Muscle of back (tissue), 11 donors: Measurements from ENCODE around the gene NCAM2. TPM values are rescaled to one million over a fixed set of nuclear protein-coding genes. Genes with fewer than 3 reads are reported as not detected.
A peak's percentile ranks its signal among the peaks of the same experiment; 100 is the strongest.
"Not testable (repeated sequence)": the region's sequence is repeated elsewhere in the genome, so short reads cannot be mapped to it uniquely, and the experiment has no call there.

Experiments used
- DNase-seq, 3 donors: peaks; one replicate each; pipeline versions ENCODE4 v3.0.0 to v3.0.0-alpha.2; 2013
- polyA plus RNA-seq, 10 donors: library from polyadenylated mRNA; unstranded; fragments of 120-200 nt; gene quantifications; one replicate each; pipeline ENCODE4 v1.2.1, GENCODE V29; 2013; ENCODE audit not compliant: insufficient read length in 10 of 10

Gene NCAM2
- polyA plus RNA-seq, 10 donors, result 4.4 to 10.5 (median 8.2) TPM

GRCh38 chr21:21102896-21103295 is 104.7 kb downstream of the NCAM2 start:
- DNase-seq, result no peak

DNA sequence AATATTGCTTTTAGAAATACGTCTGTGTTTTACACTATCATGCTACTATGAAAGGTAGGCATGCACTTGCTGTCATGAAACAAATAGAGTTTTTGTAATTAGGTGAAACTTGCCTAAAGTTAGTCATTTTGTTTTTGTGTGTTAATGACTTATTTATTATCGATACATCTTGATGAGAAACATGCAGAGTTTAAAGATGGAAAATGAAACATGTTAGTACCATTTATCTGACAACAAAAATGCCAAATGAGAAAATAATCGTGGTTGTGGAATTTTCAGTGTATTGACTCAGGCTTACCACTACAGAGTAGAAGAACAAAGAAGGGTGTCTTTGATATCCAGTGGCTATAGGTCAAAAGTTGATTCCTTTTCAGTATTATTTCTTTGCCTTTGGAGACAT is 105.5 kb downstream of the NCAM2 start:
- no peak for DNase-seq

DNA sequence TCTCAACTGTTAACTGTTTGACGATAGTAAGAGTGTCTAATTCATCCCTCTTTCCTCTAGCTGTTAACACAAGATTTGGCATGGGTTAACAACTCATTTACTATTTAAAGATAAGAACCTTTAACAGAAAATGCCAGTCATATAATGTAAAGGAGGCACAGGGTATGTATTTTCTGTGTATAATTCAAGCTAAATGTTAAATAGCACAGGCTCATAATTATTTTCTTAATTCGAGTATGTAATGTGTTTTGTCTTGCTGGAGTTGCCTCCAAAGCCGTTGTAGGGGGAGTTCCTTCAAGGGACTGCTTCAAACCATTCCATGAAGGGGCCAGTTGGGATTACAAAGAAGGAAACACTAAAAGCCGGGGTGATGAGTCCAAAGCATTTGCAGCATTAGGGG is 111.5 kb downstream of the NCAM2 start:
- DNase-seq, result no peak

GRCh38 chr21:21111309-21111920 is 113.2 kb downstream of the NCAM2 start:
- DNase-seq, result no peak

DNA sequence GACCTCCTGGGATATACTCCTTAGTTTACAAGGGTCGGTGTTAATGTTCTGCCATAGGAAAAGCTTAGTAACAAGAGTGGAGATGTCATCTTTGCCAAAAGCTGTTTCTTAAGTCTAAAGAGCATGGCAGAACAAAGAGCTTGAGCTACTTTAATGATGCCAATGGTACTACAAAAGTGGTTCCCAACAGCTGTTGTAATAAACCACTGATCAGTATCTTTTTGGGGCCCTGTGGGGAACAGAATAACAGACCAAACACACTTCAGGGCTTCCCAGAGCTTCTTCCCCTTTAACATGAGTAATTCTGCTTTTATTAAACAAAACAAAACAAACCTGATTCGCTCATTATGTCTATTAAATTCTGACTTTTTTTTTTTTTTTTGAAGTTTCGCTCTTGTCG is 116.3 kb downstream of the NCAM2 start:
- no peak for DNase-seq

- no peak for DNase-seq
Observed at GRCh38 chr21:21119091-21119490, 120.9 kb downstream of the NCAM2 start.

GRCh38 chr21:21122680-21123079 is 124.5 kb downstream of the NCAM2 start:
- DNase-seq, result no peak

DNA sequence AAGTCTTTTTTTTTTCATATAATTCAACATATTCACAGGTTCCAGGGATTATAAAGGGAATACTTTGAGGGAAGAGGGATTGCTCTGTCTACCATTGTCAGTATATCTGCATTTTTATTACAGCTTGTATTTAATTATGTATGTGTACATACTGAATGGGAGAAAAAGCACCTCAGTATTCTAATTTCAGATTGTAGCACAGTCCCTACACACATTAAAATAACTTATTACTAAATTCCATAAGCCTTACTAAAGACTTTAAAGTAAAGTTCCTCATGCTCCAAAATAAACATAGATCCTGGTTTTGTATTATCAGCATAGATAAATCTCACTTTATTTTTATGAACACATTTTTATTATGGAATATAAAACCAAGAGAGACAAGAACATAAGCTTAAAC is 134.2 kb downstream of the NCAM2 start:
- no peak for DNase-seq

DNA sequence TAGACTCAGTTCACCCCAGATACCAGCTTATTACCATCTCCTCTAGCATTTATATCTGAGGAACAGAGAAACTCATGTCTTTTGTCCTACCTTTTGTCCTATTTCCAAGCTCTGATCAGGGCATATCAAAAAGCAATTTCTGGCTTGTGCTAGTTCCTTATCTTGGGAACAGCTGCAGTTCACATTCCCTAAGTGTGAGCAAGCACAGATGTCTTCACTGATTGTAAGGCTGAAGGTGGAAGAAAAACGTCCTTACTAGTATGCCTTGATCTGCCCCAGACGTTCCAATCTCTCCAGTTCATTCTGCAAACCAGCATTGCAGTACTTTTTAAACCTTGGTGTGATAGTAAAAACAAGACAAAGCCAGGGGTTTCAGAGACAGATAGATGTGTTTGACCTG is 139.8 kb downstream of the NCAM2 start:
- peak in 1 of 3 donors; percentile 22 for DNase-seq

DNA sequence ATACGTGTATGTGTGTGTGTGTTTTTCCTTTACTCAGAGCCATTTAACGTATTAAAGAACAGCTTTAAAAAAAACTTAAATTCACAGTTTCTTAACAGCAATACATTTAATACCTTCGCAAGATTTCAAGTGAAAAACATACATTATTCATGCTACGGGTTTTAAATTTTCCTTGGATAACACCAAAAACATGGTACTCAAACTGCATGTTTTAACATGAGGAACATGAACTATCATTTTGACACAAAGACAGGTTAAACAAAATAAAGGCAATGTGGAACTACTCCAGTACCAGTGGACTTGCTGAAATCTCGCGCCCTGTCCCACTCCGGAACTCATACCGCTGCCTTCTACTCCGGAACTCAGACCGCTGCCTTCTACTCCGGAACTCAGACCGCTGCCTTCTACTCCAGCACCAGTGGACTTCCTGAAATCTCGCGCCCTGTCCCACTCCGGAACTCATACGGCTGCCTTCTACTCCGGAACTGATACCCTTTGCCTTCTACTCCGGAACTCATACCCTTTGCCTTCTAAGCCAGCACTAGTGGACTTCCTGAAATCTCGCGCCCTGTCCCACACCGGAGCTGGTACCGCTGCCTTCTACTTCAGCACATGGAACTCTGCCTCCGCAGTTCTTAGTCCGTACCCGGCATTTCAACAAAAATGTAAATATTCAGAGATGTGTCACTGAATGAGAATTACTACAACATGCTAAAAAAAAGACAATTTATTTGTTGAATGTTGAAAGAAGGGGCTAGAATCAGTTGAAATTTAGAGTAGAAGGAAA is 148.6 kb downstream of the NCAM2 start:
- no peak for DNase-seq

GRCh38 chr21:21147374-21147745 is 149.2 kb downstream of the NCAM2 start:
- DNase-seq, result no peak

- no peak for DNase-seq
Observed at GRCh38 chr21:21148009-21148408, 149.8 kb downstream of the NCAM2 start.

DNA sequence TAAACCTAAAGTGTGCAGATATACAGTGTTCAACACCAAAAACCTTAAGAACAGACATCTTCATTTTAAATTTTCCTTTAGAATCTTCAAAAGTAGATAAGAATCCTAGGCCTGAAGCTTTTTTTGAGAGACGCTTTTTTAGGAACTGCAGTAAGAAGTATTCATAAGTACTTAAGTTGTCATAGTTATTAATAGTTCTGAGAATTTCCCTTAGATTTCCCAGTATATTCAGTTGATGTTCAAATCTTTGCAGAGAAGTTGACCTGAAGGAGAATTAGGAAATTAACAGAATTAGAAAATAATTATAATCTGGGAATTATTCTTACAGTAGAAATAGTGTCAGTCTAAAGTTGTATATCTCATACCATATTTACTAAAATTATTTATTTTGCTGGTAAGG is 150.3 kb downstream of the NCAM2 start:
- DNase-seq, result no peak

GRCh38 chr21:21149445-21149844 is 151.2 kb downstream of the NCAM2 start:
- not testable (repeated sequence) for DNase-seq

- no peak for DNase-seq
Observed at GRCh38 chr21:21151231-21151630, 153.0 kb downstream of the NCAM2 start.

GRCh38 chr21:21156397-21156796 is 158.2 kb downstream of the NCAM2 start:
- no peak for DNase-seq

DNA sequence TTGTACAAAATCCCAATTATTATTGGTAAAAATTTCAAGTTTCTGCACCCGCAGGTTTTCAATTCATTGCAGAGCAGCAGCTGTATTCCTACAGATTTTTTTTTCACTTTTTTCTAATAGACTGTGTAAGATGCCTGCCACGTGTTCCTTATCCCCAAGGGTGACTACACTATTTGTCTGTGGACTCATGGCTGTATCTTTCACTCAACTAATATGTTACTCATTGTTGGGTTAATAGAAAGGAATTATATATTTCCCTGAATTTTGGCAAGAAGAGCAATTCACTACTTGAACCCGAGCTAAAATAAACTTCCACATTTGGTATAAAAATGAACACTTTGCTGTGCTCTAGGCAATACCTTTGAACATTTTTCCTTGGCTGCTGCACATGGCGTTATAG is 158.7 kb downstream of the NCAM2 start:
- peak in 2 of 3 donors; percentile 20 to 40 for DNase-seq

- DNase-seq, result no peak
Observed at GRCh38 chr21:21158376-21158918, 160.2 kb downstream of the NCAM2 start.

DNA sequence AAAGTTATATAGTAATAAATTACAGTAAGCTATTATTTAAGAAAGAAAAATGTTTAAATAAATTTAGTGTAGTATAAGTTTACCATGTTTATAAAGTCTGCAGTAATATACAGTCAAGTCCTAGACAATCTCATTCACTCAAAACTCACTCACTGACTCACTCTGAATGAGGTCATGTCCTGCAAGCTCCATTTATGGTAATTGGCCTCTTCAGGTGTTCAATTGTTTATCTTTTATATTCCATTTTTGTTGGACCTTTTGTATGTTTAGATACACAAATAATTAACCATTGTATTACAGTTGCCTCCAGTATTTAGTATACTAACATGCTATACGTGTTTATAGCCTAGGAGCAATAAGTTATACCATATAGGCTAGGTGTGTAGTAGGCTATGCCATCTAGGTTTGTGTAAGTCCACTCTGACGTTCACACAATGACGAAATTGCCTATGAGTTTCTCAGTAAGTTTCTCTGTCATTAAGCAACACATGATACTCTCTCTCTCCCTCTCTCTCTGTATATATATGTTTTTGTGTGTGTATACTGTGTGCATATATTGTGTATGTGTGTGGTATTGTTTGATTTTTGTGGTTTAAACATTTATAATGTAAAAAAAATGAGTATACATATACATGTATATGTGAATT is 161.2 kb downstream of the NCAM2 start:
- no peak for DNase-seq

DNA sequence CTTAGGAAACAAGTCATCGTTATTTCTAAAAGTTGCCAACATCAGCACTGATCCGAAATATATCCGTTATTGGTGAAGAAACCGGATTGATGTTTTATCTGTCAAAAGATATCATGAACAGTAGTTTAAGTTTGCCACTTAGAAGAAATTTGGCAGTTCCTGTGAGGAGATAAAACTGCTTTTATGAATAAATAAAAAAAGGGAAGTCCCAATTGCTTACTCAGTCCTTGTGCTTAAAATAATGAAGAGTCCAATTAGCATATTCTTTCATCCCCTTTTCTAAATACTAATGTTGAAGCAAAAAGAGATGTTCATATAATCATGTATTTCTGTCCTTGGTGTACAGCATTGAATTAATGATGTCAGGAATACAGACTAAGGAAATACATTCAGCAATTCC is 164.6 kb downstream of the NCAM2 start:
- no peak for DNase-seq

DNA sequence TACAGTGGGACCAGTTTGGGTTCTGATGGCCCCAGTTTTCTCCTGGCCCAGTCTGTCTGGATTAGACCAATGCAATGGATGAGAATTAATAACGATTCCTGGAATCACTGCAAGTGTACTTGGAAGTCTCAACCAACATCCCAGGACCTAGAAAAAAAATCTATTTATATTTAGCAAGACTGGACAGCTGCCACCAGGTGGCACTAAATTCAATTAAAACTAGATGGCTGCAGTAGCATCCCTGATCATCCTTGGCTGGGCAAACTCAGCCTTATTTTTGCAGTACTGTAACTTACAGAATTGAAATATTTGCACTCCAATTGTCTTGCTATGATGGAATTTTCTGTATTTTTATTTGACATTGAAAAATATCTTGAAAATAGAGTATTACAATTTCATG is 165.7 kb downstream of the NCAM2 start:
- DNase-seq, result peak; percentile 55 to 73 (median 65)

DNA sequence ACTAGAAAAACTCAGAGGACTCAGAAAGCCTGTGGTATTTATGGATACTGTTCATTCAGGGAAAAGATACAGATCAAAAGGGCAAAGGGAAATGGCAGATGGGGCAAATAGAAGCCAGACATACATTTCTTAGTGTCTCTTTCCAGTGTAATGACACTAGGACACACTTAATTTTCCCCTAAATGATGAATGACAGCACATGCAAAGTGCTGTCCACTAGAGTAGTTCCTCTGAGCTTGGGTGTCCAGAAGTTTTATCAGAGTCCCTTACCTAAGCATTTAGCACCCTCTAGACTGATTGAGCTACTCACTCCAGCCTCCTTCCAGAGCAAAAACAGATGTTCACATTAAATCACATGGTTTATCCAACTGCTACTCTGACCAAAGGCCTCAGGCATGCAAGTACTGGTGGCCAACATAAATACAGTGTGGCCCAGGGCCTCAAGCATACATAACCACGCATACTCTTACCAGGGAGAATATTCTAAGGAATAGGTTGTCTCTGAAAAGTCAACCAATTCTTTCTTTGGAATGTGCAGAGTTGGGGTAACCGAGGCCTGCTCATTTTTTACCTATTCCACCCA is 166.9 kb downstream of the NCAM2 start:
- peak in 2 of 3 donors; percentile 25 to 83 for DNase-seq
